ENCODE data around the gene CAMTA1. TPM values are rescaled to one million over a fixed set of nuclear protein-coding genes. Genes with fewer than 3 reads are reported as not detected.

CAMTA1 gene
- polyA plus RNA-seq, 1 of the 3 experiments (the other 2 are of a cell fraction): 63.1 TPM

GRCh38 chr1:7117399-7118281 lies 332.4 kb downstream of the CAMTA1 start (continued):
- TF ChIP-seq FOSL2 (IDR thresholded peaks at IDR 0.05; ENCODE audit: borderline replicate concordance, low read depth) (peak; percentile 65), SMC3 (IDR thresholded peaks at IDR 0.05; ENCODE audit: low read depth, low read length) (no peak), ZBTB33 (IDR thresholded peaks at IDR 0.05; ENCODE audit: borderline replicate concordance, low read depth) (no peak)

DNA sequence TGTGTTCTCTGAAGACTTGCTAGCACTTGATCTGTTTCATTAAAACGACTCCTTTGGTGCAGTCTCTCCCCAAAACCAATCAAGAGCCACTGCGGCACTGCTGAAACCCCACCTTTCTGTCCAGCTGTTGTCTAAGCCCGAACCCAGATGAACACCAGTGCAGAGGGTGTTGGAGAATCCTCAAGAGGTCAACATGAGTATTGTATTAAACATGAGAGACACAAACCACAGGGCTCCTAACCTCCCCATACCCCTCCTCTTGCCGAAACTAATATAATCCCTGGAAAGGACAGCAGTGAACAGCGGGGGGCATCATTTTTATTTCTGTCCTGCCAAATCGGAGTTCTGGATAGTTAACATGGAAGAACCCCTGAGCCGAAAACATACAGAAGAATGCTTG lies 333.9 kb downstream of the CAMTA1 start:
- H3K79me2 ChIP-seq (ENCODE audit: insufficient read depth): no peaks in the 10 kb centered on the region
- H3K9me3 ChIP-seq: no peaks in the 10 kb centered on the region
- no peaks in the 10 kb centered on the region for H3K27me3 ChIP-seq (ENCODE audit: insufficient read depth)
- H3K9ac ChIP-seq: no peak overlapping the region
- H3F3A ChIP-seq (replicated peaks; ENCODE audit: insufficient read depth): peaks cover 10% of the 10 kb centered on the region
- 53% methylated on average over 5 of the region's 7 CpGs for WGBS (ENCODE audit: low lambda C conversion rate)
- TF ChIP-seq RXRA (IDR thresholded peaks at IDR 0.05; ENCODE audit: borderline replicate concordance, low read depth) (no peak), SMC3 (IDR thresholded peaks at IDR 0.05; ENCODE audit: low read depth, low read length) (no peak), TCF12 (IDR thresholded peaks at IDR 0.05) (no peak), RAD21 (IDR thresholded peaks at IDR 0.05; ENCODE audit: low read length) (no peak), MXI1 (IDR thresholded peaks at IDR 0.05; ENCODE audit: low read depth, low read length) (no peak), ELF1 (IDR thresholded peaks at IDR 0.05) (no peak), FOXM1 (IDR thresholded peaks at IDR 0.05; ENCODE audit: low read depth) (no peak), GATA2 (CRISPR knock-in tag; IDR thresholded peaks at IDR 0.05) (no peak), REST (IDR thresholded peaks at IDR 0.05; ENCODE audit: low read depth, low read length) (no peak)
- peaks cover 0 to 13% of the 10 kb centered on the region in 2 experiments; a peak in 1 of 4 replicates for H3K4me1 ChIP-seq (ENCODE audit: control insufficient read depth in 1 of 2, insufficient read depth in 2 of 2, low read depth in 1 of 2, low read length in 1 of 2)
- no peak overlapping the region for H3K27ac ChIP-seq (ENCODE audit: low read depth in 2 of 2, low read length in 1 of 2)
- no peaks in the 10 kb centered on the region for H4K20me1 ChIP-seq (ENCODE audit: insufficient read depth)
- H3K4me3 ChIP-seq (ENCODE audit: low read depth in 2 of 2, low read length in 1 of 2): no peak overlapping the region
- DNase-seq: no peak
- ChIA-PET POLR2A (no interaction called here), CTCF (no interaction called here)
- H3K9me2 ChIP-seq: no peaks in the 10 kb centered on the region
- no peaks in the 10 kb centered on the region for H3K36me3 ChIP-seq (replicated peaks in 1 of 2; ENCODE audit: control insufficient read depth in 1 of 2, insufficient read depth in 2 of 2, low read length in 1 of 2)
- no peak overlapping the region for H2AFZ ChIP-seq (ENCODE audit: low read depth)
- no peak overlapping the region for H3K4me2 ChIP-seq
